DND-41 (cell line): ENCODE measurements around the gene MCM7.

ENCODE experiments used
- ATAC-seq: fragments of 200-7000 bp; cut with Tn5 transposase; 3 replicates; pipeline ENCODE4 v1.9.1; 2021; ENCODE audit warnings: low read depth; ENCODE audit not compliant: insufficient read depth
- DNase-seq: peaks from one replicate; pipeline ENCODE4 v3.0.0-alpha.2; 2020
- H2AFZ ChIP-seq: 2 replicates; pipeline ENCODE4 v1.6.0; 2012; ENCODE audit warnings: low read depth, low read length
- H3K27ac ChIP-seq: 2 replicates; pipeline ENCODE4 v1.5.1; 2012; ENCODE audit warnings: low read length, inconsistent platforms
- H3K27me3 ChIP-seq: fragments of 200-600 bp; sonication (generic); 2 replicates; pipeline ENCODE4 v1.6.0; 2012; ENCODE audit warnings: low read length, mild to moderate bottlenecking, inconsistent platforms; ENCODE audit not compliant: insufficient read depth, poor library complexity
- H3K36me3 ChIP-seq: 2 replicates; pipeline ENCODE4 v1.5.1; 2012; ENCODE audit warnings: low read length, inconsistent platforms; ENCODE audit not compliant: insufficient read depth
- H3K4me1 ChIP-seq: 2 replicates; pipeline ENCODE4 v1.5.1; 2012; ENCODE audit warnings: mild to moderate bottlenecking, low read length; ENCODE audit not compliant: insufficient read depth
- H3K4me2 ChIP-seq: 2 replicates; pipeline ENCODE4 v1.6.0; 2012; ENCODE audit warnings: mild to moderate bottlenecking, moderate library complexity, low read length, inconsistent platforms; ENCODE audit not compliant: insufficient read depth
- H3K4me3 ChIP-seq, 2 experiments: fragments of 200-600 bp in 1 of 2; shearing (Covaris generic) in 1 of 2; 2 replicates each; pipeline ENCODE4 v1.5.1; 2012 to 2016; ENCODE audit warnings: inconsistent platforms in 2 of 2, low read length in 2 of 2, mild to moderate bottlenecking in 2 of 2, low read depth in 1 of 2, moderate library complexity in 1 of 2
- H3K79me2 ChIP-seq: 2 replicates; pipeline ENCODE4 v1.6.0; 2012; ENCODE audit warnings: low read length, inconsistent platforms; ENCODE audit not compliant: insufficient read depth
- H3K9ac ChIP-seq: 2 replicates; pipeline ENCODE4 v1.6.0; 2012; ENCODE audit warnings: low read depth, mild to moderate bottlenecking, inconsistent platforms, low read length, moderate library complexity
- H3K9me3 ChIP-seq: 2 replicates; pipeline ENCODE4 v1.5.1; 2012; ENCODE audit warnings: low read length, moderate library complexity, mild to moderate bottlenecking, inconsistent platforms; ENCODE audit not compliant: insufficient read depth, severe bottlenecking
- H4K20me1 ChIP-seq: 2 replicates; pipeline ENCODE4 v1.6.0; 2012; ENCODE audit warnings: low read length; ENCODE audit not compliant: insufficient read depth
- EZH2 ChIP-seq: IDR thresholded peaks from 3 replicates; pipeline ENCODE4 v1.6.1; 2012; ENCODE audit warnings: borderline replicate concordance, low read depth, mild to moderate bottlenecking, moderate library complexity, low read length, inconsistent platforms; ENCODE audit not compliant: severe bottlenecking
- TF ChIP-seq, protein P1 (sequence below): IDR thresholded peaks from 2 replicates; pipeline ENCODE4 v1.5.1; 2012; ENCODE audit warnings: borderline replicate concordance, low read length, moderate library complexity, mild to moderate bottlenecking; ENCODE audit not compliant: poor library complexity, severe bottlenecking; ENCODE audit errors: extremely low read depth

The MCM7 gene

DNA sequence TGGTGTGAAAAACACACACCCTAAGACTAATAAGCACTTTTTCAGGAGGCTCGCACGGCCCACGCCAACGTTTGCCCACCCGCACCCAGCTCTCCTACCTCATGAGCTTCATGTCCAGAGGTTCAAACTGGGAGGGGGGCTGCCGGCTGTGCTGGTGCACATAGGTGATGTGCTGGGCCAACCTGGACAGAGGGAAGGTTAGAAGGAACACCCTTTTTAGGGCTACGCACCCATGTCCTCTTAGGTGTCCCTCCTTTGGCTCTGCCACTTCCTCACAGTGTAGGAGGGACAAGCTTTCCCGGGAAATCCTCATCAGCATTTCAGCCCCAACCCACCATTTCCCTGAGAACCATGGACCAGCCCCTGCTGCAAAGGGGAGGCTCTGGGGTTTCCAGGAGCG is 5.9 kb downstream of the MCM7 start:
- DNase-seq (no peak), ATAC-seq (no peak)
- Histone ChIP-seq H3K4me3 (no peak overlapping the region), H3K9ac (no peak overlapping the region), H4K20me1 (peaks cover 84% of the 10 kb centered on the region), H3K27me3 (no peaks in the 10 kb centered on the region), H3K27ac (no peak overlapping the region), H3K4me1 (peaks cover 54% of the 10 kb centered on the region), H3K4me2 (0 out of 2 replicates have a peak overlapping the region, but pooled peaks have one; percentile 19), H3K36me3 (peaks cover 100% of the 10 kb centered on the region), H2AFZ (no peak overlapping the region), H3K9me3 (no peaks in the 10 kb centered on the region), H3K79me2 (peaks cover 66% of the 10 kb centered on the region)
- no peak for TF ChIP-seq EZH2
- TF ChIP-seq, protein P1, sequence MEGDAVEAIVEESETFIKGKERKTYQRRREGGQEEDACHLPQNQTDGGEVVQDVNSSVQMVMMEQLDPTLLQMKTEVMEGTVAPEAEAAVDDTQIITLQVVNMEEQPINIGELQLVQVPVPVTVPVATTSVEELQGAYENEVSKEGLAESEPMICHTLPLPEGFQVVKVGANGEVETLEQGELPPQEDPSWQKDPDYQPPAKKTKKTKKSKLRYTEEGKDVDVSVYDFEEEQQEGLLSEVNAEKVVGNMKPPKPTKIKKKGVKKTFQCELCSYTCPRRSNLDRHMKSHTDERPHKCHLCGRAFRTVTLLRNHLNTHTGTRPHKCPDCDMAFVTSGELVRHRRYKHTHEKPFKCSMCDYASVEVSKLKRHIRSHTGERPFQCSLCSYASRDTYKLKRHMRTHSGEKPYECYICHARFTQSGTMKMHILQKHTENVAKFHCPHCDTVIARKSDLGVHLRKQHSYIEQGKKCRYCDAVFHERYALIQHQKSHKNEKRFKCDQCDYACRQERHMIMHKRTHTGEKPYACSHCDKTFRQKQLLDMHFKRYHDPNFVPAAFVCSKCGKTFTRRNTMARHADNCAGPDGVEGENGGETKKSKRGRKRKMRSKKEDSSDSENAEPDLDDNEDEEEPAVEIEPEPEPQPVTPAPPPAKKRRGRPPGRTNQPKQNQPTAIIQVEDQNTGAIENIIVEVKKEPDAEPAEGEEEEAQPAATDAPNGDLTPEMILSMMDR: no peak

DNA sequence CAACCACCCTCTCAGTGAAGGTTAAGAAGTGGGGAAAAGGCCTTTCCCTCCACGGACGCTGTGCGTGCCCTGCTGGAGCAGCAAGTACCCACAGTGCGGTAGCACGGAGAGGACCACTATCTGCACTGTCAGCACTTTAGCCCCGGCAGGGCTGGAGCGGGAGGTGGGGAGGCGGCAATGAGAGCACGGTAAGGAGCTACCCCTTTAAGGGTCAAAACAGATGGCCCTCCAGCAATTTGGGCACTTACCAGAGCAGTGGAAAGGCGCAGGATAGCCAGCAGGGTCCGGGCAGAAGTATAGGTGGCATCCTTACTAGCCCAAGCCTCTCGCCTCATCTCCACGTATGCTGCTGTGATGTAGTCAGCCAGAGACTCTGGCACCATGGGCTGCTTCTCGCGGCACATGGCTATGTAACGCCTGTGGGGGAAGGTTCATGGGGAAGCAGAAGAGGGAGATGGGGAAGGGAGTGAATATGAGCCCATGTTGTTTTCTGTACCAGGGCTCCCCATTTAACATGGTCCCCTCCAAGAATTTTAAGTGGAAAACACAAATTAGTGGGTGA is 7.2 kb downstream of the MCM7 start:
- H3K36me3 ChIP-seq: peaks cover 88% of the 10 kb centered on the region
- ATAC-seq: peak; percentile 6; the same call in 1 of the 3 replicates
- H3K79me2 ChIP-seq: peaks cover 63% of the 10 kb centered on the region
- no peak overlapping the region for H3K4me3 ChIP-seq
- peaks cover 55% of the 10 kb centered on the region for H3K4me1 ChIP-seq
- no peak overlapping the region for H2AFZ ChIP-seq
- no peak overlapping the region for H3K4me2 ChIP-seq
- H3K27ac ChIP-seq: no peak overlapping the region
- TF ChIP-seq, protein P1: no peak
- no peak for TF ChIP-seq EZH2
- H3K9me3 ChIP-seq: no peaks in the 10 kb centered on the region
- no peak for DNase-seq
- H3K9ac ChIP-seq: no peak overlapping the region
- H4K20me1 ChIP-seq: peaks cover 72% of the 10 kb centered on the region
- no peaks in the 10 kb centered on the region for H3K27me3 ChIP-seq

DNA sequence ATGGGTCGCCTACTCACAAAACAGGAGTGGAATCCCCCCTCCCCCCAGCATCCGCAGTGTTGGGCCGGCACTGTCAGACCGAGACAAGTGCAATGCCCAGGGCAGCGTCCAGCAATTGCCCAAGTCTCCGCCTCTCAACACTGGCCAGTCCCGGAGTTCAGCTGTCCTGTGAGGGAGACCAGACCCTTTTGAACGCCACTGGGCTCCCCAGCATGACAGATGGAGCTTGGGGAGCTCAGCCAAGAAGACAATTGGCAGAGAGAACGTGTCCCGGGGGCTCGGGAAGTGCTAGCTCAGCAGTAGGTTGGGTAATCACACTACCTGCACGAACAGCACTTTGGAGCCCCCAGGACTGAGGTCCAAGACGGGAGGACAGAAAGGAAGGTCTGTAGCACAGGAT is 7.7 kb downstream of the MCM7 start:
- Histone ChIP-seq H4K20me1 (peaks cover 66% of the 10 kb centered on the region), H3K4me1 (peaks cover 52% of the 10 kb centered on the region), H3K36me3 (peaks cover 83% of the 10 kb centered on the region), H3K27me3 (no peaks in the 10 kb centered on the region), H2AFZ (no peak overlapping the region), H3K27ac (no peak overlapping the region), H3K79me2 (peaks cover 62% of the 10 kb centered on the region), H3K9ac (no peak overlapping the region), H3K4me2 (no peak overlapping the region), H3K9me3 (no peaks in the 10 kb centered on the region), H3K4me3 (no peak overlapping the region)
- no peak for DNase-seq
- TF ChIP-seq, protein P1: no peak
- TF ChIP-seq EZH2: no peak
- ATAC-seq: no peak

DNA sequence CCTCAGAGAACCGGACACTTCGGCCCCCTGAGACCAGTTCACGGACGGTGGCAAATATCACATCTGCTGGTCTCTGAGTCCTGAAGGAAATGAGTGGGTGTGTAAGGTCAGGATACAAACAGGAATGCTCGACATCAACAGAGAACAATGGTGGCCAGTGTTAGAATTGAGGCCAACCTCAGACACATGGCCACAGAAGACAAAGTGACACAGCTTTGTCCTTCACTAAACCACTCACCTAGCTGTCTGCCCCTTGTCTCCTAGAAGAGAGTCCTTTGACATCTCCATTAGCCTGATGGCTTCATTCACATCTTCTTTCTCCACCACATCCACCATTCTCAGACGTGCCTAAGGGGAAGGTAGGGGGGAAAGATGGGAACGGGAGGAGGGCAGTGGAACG is 8.1 kb downstream of the MCM7 start:
- Histone ChIP-seq H3K27me3 (no peaks in the 10 kb centered on the region), H3K27ac (no peak overlapping the region), H3K9ac (no peak overlapping the region), H3K9me3 (no peaks in the 10 kb centered on the region), H3K4me1 (peaks cover 52% of the 10 kb centered on the region), H3K4me3 (no peak overlapping the region), H3K36me3 (peaks cover 79% of the 10 kb centered on the region), H3K79me2 (peaks cover 62% of the 10 kb centered on the region), H4K20me1 (peaks cover 62% of the 10 kb centered on the region), H3K4me2 (no peak overlapping the region), H2AFZ (no peak overlapping the region)
- no peak for ATAC-seq
- no peak for DNase-seq
- no peak for TF ChIP-seq EZH2
- TF ChIP-seq, protein P1: no peak
